GM19238 (cell line): ENCODE data around the gene CMTM7.

Experiments used
- DNase-seq: peaks from one replicate; pipeline ENCODE4 v3.0.0; 2011; ENCODE audit warnings: low spot score; ENCODE audit not compliant: insufficient read length

Gene CMTM7

DNA sequence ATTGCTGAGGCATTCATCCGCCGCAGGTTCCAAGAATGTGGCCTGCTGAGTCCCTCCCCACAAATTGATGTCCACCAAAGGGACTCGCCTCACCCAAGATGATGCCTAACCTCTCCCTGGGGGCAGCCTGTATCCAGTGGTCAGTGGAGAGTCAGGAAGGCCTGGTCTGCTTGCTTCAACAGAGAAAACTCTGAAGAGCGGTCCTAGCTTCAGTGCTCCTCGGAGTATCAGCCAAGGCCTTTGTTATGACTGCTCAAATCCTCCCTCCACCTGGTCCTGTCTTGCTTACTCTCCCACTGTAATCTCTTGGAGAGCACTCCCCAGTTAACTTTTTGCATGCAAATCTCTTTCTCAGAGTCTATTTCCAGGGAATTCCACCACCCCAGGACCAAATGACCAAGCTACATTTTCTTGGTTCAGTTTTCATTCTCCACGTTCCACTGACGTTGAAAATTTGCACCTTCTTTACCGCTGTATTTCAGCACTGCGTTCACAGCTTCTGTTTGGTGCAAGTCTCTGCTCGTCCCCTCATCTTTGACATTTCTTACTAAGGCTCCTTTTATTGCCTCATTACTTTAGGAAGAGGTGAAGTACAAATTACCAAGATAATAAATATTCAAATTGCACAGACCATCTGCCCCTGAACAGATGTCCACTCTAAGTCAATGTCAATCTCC lies 22.3 kb downstream of the CMTM7 start:
- no peak for DNase-seq

DNA sequence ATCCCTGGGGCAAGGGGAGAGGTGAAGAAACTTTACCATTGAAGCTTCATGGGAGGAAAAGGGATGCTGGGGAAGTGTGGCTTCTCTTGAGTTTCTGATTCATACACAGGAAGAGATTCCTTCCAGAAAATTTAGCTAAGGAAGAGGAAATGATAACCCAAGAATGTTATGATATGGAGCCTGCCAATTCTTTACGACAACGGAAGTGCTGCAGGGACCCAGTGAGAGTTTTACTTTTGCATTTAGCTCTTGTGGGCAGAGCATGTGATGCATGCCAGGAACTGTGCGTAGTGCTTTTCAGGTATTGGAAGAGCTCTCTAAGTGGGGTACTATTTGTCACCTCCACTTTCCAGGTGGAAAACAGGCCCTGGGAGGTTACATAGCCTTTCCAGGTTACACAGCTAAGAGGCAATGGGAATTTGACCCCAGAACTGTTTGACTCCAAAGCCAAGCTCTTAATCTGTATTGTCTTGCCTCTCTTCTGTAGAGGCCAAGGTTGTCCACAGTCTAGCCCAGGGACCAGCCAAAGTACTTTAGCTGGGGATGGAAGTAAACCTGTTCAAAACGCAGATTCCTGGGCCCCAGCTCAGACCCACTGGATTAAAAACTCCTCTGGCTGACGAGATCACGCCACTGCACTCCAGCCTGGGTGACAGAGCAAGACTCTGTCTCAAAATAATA lies 23.0 kb downstream of the CMTM7 start:
- DNase-seq, result no peak

DNA sequence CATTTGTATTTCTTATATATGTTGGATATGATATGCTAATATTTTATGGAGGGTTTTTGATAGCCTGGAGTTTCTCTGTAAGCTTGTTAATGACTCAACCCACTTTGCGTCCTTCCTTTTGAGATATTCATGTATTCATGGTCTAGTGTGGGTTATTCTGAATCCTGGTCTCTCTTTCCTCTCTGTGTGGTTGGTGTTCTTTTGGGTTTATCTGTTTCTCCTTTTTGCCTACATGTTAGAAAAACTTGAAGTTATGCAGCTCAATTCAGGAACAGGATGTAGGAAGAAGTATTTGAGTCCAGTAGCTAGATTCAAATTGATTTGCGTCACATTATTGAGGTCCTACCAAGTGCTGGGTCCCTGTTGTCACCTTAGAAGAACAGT lies 28.1 kb downstream of the CMTM7 start:
- no peak for DNase-seq

DNA sequence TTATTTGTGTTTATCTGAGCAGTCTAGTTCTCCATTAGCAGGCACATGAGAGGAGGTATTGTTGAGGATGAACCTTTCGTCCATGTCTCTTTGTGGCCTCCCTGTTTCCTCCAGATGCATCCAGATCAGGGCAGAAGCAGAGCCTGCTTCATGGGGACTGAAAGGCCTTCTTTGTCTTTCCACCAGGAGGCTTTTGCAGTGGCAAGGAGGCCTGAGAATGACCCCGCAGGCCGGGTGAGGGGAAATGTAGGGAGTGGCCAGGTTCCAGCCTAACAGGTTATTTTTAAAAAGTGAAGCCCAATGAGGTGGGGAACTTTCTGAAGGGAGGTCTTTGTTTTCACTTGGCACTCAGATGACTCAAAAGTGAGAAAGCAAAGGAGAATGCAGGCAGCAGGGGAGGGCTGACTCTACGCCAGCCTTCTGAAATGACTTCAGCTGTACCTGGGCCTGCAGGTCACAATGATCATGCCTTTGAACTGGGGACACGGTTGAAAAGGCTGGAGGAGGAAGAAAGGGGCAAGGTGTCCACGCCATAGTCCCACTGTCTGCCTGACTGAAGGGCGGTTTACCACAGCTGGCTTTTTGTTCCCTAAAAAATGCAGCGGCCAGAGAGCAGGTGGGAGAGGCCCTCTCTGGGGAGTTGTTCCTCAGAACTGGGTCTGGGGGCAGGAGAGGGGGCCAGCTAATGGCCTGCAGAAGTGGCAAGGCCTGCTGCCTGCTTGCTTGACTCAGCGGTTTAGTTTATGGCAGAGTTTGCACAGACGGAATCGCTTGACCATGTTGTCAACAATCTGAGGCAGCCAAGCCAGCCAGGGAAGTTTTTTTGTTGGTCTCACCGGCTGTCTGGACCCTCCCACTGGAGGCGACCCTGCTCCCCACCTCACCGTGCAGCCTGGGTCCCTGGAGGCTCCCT lies 28.7 kb downstream of the CMTM7 start:
- DNase-seq, result no peak

DNA sequence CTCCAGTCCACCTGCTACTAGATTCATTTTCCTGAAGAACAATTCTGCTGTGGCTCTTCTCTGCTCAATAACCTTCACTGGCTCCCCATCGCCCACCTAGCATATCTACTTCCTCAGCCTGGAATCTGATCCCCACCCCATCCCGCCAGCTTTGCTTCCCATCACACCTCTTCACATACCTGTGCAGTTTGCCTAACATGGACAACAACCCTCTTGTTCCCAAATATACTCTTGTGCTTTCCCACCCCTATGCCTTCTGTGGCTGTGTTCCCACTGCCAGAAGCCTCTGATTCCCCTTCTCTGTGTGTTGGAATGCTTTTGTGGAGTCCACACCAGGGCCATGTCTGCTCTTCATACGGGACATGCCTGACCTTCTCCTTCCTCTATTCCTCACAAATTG lies 29.5 kb downstream of the CMTM7 start:
- DNase-seq, result no peak

DNA sequence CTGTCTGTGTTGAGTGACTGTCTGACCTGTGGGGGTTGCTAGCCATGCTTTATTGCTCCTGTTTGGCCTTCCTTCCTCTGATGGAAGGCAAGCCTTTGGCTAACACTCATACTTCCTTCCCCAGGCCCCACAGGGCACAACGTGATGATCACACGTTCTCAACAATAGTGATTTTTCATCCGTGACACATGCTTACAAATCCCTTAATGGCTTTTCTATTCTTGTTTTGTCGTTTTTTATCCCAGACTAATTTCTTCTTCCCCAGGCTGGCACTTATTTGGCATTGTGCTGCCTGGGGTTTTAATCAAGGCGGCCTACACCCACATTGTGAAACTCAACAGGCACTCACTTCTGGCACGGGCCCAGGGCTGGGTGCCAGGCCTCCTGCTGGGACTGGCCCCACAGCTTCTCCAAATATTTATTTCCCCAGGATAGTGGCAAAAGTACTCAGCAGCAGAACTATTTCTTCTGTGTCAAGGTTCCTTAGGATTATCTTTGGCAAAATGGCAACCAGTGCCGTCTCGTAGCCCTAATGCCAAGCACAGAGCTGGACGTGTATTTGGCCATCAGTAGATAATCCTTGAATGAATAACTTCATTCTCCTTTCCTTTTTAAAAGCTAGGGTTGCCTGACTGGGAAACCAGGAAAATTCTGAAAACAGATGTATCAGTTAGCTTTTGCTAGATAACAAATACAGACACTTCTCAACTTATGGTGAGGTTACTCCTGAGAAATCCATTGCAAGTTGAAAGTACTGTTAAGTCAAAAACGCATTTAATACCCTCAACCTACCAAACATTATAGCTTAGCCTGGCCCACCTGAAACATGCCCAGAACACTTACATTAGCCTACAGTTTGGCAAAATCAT lies 30.6 kb downstream of the CMTM7 start:
- DNase-seq, result no peak

DNA sequence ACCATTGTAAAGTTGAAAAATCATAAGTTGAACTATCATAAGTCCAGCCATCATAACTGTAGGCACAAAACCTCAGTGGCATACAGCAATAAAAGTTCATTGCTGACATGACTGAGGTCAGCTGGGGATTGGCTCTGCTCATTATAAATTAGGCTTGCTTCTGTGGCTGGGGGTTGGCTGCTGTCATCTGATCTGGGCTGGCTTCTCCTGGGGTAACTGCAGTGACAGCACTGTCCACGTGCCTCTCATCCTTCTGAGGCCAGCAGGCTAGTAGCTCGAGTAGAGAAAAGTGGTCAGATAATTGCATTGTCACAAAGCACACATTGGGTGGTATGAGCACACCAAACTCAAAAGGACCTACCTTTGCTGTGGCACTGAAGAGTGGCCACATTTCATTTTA lies 31.3 kb downstream of the CMTM7 start:
- no peak for DNase-seq

DNA sequence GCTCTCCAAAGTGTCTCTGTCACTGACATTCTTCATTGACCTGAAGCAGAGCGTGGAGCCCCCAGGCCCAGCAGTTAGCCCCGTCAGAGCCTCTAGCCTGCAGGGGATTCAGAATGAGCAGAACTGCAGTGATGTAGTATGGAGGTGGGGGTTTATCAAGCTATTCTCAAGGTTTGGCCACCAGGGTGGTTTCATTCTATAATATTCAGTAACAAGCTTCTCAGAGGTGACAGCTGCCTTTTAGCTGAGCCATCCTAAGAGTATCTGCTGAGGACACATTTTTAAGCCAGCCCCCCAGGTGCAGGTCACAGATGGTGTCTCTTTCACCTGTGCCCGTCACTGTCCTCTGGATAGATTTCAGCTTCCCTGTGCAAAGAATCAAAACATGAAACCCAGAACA lies 31.9 kb downstream of the CMTM7 start:
- DNase-seq, result no peak

DNA sequence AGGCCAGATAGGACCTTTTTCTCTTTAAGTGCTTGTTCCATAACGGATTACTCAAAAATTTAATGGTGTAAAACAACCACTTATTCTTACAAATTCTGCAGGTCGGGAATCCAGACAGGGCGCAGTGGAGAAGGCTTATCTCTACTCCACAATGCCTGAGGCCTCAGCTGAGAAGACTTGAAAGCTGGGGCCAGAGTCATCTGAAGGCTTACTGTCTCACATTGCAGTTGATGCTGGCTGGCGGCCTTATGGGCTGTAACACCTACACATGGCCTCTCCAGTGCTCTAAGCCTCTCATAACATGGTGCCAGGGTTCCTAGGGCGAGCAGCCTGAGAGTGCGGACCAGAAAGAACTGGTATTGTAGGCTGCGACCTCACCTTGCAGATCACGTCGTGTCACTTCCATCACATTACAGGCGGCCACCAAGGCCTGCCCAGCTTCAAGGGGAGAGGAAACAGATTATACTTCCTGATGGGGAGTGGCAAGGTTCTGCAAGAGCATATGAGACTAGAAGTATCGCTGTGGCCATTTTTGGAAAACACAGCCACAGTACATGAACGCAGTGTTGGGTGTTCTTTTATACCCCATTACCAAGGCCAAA lies 32.4 kb downstream of the CMTM7 start:
- no peak for DNase-seq

DNA sequence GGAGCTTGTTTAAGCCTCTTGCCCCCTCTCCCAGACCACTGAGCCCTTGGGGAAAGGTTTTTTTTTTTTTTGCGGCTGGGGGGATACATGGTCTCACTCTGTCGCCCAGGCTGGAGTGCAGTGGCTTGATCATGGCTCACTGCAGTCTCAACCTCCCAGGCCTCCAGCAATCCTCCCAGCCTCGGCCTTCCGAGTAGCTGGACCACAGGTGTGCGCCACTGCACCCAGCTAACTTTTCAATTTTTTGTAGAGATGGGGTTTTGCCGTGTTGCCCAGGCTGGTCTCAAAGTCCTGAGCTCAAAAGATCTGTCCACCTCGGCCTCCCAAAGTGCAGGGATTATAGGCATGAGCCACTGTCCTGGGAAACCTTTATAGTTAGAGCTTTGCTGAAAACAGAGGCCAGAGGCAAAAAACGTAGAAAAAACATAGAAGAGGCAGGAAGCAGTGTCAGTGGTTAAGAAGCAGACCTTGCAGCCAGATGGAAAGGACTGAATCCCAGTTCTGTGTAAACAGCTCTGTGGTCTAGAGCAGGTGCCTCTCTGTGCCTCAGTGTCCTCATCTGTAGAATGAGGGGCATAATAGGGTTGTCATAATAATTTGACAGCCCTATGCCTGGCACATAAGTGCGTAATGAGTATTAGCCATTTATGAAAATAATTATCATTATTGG lies 33.1 kb downstream of the CMTM7 start:
- no peak for DNase-seq

DNA sequence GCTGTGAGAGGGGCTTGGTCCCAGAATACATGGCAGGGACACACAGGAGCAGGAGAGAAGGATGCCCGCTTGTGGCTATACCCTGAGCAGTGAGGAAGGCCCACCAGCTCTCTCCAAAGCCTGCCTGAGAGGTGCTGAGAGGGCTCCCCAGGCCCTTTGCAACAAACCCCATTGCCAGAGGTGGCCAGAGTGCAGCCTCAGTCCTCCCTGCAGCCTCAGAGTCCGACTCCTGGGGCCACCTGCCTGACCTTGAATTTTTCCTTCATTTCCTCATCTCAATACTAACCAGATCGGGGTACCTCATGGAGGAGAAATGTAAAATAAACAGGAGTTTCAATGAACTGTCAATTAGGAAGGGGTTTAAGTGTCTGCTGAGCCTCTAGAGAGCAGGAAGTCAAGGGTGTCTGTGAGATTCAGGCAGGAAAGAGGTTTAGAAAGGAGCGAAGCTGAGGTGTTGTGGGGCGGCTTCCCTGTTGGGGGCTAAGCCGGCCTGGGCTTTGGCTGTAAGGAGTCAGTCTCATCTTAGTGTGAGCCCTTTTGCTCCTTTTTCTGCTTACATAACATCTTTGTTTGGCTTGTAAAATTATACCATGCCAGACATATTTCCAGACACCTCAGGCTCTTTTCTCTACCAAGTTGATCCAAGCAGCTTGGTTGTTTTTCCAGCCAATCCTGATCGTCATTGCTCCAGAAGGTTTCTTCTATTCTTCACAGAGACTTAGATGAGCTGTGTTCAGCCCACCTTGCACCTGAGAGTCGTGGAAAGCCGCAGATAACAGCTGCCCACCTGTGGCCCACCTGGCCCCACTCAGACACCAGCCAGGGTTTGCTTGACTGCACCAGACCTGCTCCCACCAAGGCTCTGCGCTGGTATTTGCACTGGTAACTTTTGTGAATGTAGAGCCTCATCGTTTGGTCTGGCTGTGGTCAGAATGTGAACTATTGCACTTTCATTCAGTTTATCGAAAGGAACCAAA lies 36.7 kb downstream of the CMTM7 start:
- DNase-seq, result no peak

DNA sequence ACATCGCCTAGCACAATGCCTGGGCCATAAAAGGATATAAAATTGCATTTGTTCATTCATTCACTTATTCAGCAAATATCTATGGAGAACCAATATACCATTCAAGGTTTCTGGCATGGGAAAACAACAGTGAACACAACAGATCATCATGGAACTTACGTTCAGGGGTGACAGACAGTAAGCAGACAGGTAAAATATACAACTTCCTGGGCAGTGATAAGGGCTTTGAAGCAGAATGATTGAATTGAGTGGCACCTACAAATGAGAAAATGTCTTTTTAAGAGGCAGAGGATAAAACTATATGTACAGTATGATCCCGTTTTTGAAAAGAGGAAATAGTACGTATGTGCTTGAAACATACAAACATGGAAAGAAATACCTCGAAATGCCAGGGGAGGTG lies 39.2 kb downstream of the CMTM7 start:
- DNase-seq, result no peak

DNA sequence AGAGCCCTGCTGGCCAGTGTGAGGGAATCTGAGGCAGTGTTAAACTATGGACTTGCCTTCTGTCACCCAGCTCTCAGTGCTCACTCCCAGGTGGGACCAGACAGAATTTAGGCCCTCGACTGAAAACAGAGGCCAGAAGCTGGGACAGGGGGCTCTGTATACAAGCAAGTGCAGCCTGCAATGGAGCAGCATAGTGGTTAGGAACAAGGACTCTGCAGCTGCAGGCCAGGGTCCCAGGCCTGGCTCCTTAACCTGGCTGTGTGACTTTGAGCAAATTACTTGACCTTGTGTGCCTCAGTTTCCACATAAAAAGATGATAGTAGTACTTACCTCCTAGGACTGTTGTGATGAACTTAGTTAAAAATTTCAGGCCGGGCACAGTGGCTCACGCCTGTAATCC lies 39.8 kb downstream of the CMTM7 start:
- no peak for DNase-seq

DNA sequence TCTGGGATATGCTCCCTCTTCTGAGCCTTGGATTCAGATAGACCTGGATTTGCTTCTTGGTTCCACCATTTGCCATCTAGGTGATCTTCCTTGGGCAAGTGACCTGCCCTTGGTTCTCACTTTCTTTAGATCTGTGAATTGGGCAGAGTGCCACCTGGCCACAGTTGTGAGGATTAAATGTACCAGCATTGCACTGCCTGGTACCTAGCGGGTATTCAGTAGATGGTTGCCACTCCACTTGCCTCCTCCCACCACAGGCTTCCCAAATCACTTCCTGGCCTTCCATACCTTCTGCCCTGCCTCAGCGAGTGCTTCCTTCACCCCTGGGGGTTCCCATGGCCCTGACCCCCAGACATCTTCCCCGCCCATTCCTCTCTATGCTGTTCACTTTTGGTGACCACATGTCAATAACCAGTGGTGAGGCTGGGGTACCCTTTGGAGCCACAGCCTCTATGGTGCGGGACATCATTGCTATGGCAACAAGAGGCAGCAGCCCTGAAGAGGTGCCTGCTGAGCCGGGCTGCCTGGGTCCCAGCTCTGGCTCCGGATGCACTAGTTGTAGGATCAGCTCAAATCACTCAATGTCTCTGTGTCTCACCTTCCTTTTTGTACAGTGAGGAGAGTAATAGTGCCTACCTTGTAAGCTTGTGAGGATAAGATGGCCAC lies 40.5 kb downstream of the CMTM7 start:
- no peak for DNase-seq

DNA sequence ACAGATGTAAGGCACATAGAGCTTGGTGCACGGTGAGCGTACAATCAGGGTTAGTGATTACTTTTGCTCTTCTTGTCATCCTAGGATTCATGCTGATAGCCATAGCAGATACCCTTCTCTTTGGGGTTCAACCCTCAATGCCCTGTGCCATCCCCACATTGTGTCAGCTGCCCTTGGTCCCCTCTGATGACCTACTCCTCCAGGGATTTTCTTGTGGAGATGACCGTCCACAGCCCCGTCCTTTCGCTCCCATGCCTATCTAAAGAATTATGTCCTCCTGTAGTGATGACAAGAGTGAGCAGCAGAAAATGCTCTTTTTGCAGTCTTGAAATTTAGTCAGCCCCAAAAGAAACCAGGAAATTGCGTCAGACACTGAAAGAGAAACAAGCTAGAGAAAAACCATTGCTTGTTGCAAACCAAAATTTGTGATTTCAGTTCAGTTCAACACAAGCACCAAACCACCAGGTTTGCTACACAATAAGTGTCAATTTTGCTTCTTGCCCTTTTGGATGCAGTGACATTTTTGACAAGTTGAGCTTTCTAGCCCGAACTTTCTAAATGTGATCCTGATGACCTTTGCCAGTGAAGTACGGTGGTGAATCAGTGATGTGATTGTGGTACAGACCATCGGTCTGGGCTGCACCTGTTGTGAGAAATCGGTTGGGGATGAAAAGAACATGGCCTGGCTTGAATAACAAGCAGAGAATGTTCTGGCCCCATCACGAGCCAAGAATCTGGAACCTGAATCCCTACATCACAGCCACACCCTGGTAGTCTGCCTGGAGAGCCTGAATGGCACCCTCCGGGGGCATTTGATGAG lies 41.3 kb downstream of the CMTM7 start:
- no peak for DNase-seq

DNA sequence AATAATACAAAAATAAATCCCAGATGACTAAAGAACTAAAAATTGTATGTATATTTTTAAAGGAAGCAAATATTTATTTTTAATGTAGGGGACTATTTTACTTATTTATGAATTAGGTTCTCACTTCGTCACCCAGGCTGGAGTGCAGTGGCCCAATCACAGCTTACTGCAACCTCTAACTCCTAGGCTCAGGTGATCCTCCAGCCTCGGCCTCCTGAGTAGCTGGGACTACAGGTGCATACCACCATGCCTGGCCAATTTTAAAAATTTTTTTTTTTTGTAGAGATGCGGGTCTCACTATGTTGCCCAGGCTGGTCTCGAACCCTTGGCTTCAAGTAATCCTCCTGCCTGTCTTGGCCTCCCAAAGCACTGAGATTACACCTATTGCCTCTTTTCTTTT lies 42.6 kb downstream of the CMTM7 start:
- no peak for DNase-seq

DNA sequence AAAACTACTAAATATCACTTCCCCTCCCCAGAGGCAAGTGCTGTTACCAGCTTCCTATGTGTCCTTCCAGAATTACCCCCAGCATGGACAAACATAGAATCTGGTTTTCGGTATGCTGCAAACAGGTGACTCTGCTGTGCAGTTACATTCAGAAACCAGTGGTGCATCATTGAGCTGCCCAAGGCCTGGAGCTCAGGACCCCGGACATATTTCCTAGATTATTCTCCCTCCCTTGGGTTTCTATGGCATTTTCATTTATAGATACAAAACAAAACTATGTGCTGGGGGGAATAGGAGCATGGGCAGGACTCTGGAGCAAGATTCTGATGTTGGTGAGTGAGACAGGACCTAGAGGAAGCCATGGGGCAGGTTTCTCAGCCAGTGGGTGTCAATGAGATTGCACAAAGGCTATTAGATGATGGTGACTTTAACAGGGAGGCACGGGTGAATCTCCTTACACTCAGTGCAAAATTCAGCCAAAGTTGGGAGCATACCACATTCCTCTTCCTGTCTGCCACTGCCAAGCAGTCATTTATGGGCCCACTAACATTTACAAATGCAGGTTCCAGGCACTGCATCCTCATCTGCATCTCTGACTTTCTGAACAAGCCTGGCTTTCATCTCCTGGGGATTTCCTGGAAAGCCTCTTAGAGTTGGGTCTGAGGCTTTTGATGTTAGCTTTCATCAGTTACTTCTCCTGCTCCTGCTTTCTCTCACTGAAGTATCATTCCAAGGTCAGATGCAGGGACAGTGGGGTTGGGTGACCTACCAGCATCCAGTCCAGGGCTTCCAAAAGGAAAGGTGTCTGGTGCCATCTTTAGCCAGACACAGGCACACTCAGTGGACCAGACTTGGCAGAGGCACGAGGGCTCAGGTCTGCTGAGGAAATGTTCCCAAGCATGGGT lies 44.5 kb downstream of the CMTM7 start:
- DNase-seq, result no peak
